NB4 (cell line): ENCODE data around the gene ITLN1.

Source experiments
- DNase-seq: peaks from one replicate; pipeline ENCODE4 v3.0.0; 2010; ENCODE audit warnings: low read depth
- H3K4me3 ChIP-seq: one replicate; pipeline ENCODE4 v1.5.1; 2011; ENCODE audit warnings: mild to moderate bottlenecking, low read depth, low read length, moderate library complexity
- MYC ChIP-seq: IDR thresholded peaks from 2 replicates; pipeline ENCODE4 v1.6.1; 2011; ENCODE audit warnings: low read depth, low read length
- POLR2A ChIP-seq: IDR thresholded peaks from 2 replicates; pipeline ENCODE4 v1.6.1; 2011; ENCODE audit warnings: mild to moderate bottlenecking; ENCODE audit not compliant: insufficient read length; ENCODE audit errors: extremely low read depth
- TF ChIP-seq, protein P1 (sequence below): IDR thresholded peaks from one replicate; pipeline ENCODE4 v1.5.1; 2012; ENCODE audit warnings: low read depth, low read length
- TF ChIP-seq, protein P2 (sequence below): IDR thresholded peaks from 2 replicates; pipeline ENCODE4 v1.6.1; 2011; ENCODE audit warnings: low read depth, low read length

Gene ITLN1

DNA sequence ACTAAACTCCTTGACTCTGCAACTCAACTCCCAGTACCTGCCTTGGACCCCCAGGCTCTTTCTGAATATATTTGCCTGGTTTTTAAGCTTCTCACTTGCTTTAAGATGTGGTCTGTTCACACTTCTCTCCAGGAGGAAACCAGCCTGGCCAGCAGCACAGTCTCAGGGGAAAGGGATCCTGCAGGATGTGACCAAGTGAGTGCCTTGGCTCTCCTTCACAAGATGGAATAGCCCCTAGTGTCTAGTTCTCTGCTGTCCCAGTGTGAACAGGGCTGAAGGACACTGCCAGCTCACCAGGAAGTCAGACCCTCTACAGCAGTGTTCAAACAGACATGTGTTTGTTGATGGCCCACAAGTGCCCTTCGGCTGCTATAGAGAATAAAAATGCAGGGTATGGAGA, 55.2 kb downstream of the ITLN1 start:
- DNase-seq, result no peak
- H3K4me3 ChIP-seq, result no peak overlapping the region
- TF ChIP-seq, protein P1, sequence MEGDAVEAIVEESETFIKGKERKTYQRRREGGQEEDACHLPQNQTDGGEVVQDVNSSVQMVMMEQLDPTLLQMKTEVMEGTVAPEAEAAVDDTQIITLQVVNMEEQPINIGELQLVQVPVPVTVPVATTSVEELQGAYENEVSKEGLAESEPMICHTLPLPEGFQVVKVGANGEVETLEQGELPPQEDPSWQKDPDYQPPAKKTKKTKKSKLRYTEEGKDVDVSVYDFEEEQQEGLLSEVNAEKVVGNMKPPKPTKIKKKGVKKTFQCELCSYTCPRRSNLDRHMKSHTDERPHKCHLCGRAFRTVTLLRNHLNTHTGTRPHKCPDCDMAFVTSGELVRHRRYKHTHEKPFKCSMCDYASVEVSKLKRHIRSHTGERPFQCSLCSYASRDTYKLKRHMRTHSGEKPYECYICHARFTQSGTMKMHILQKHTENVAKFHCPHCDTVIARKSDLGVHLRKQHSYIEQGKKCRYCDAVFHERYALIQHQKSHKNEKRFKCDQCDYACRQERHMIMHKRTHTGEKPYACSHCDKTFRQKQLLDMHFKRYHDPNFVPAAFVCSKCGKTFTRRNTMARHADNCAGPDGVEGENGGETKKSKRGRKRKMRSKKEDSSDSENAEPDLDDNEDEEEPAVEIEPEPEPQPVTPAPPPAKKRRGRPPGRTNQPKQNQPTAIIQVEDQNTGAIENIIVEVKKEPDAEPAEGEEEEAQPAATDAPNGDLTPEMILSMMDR, result no peak
- TF ChIP-seq, protein P2, sequence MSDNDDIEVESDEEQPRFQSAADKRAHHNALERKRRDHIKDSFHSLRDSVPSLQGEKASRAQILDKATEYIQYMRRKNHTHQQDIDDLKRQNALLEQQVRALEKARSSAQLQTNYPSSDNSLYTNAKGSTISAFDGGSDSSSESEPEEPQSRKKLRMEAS, result no peak
- TF ChIP-seq MYC, result no peak

DNA sequence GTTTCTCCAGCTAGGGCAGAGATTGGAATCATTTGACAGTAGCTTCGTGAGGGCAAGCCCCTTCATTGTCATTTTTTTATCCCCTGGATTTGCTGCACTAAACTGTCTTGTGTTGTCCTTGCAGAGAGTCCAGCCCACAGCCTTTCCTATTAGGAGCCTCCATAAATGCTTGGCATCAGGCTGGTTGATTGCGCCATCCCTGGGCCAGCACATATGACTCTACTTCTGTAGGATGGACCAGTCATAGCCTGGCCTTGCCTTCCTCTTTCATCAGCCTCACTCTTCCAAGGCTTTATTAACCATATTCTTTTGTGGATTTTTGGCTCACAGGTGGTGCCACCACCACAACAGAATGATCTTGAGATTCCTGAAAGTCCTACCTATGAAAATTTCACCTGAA, 57.6 kb downstream of the ITLN1 start:
- TF ChIP-seq, protein P1, result no peak
- TF ChIP-seq MYC (no peak), POLR2A (no peak)
- TF ChIP-seq, protein P2, result no peak
- DNase-seq, result peak; percentile 39
- no peak overlapping the region for H3K4me3 ChIP-seq

DNA sequence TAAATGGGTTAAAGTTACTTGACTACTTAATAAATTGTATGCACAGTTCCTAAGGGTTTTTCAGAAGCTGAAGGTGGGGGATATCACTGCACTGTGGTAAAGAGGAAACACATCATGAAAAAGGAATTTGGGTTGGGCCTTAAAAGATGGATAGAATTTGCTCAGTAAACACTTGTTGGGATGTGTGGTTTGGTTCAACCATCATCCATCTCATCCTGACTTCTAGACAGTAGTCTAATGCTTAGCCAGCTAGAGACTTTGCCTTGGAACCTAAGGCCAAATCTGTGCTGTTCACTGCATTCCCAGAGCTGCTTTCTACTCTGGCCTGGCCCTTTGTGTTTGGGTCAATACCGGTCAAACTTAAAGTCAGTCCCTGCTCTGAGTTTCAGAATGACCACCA, 58.4 kb downstream of the ITLN1 start:
- TF ChIP-seq, protein P1, result no peak
- TF ChIP-seq POLR2A (no peak), MYC (no peak)
- TF ChIP-seq, protein P2, result no peak
- DNase-seq, result no peak
- no peak overlapping the region for H3K4me3 ChIP-seq
